ENCODE measurements around the gene WDFY4. TPM values are rescaled to one million over a fixed set of nuclear protein-coding genes. Genes with fewer than 3 reads are reported as not detected.

WDFY4 gene
- total RNA-seq, 2 donors from 2014 or later, result not detected

DNA sequence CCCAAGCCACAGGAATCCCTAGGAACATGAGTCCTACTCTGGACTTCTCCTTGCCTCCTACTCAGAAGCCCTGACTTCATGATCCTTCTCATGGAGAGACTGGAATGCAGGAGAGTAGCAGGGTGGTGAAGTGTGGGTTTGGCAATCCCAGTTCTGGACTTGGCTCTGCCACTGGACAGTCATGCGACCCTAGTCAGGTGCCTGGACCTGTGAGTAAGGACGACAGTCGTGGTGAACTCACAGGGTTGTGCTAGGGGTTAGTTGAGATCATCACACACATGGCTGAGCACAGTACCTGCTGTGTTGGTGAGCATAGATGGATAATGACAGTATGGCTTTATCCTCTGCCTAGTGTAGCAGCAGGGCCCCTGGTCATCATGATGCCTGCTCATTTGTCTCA lies 137.0 kb downstream of the WDFY4 start:
- Histone ChIP-seq H3K4me1 (ENCODE audit: control insufficient read depth, insufficient read depth, low read length) (no peaks in the 10 kb centered on the region), H3K4me3 (ENCODE audit: low read length) (no peak overlapping the region), H3K9ac (ENCODE audit: extremely low read depth, low read length, poor library complexity, severe bottlenecking) (no peak overlapping the region), H3K27me3 (ENCODE audit: control insufficient read depth, insufficient read depth, low read length, poor library complexity, severe bottlenecking) (no peaks in the 10 kb centered on the region), H3K36me3 (ENCODE audit: control insufficient read depth, insufficient read depth, low read length) (no peaks in the 10 kb centered on the region), H3K27ac (ENCODE audit: low read depth, low read length) (no peak overlapping the region), H3K9me3 (ENCODE audit: control insufficient read depth, low read length) (no peaks in the 10 kb centered on the region)
- Mint-ChIP-seq H3K4me3 (no peak overlapping the region), H3K36me3 (ENCODE audit: low read depth) (no peaks in the 10 kb centered on the region), H3K4me1 (no peaks in the 10 kb centered on the region), H3K9me3 (no peaks in the 10 kb centered on the region), H3K27ac (no peak overlapping the region), H3K27me3 (ENCODE audit: insufficient read depth) (peaks cover 84% of the 10 kb centered on the region)
- 88 to 100% methylated on average over 1 to 3 of the region's 3 CpGs for WGBS, 2 experiments (ENCODE audit: insufficient coverage in 1 of 2, insufficient read length in 1 of 2)
- no peak for DNase-seq
- TF ChIP-seq, protein P1, sequence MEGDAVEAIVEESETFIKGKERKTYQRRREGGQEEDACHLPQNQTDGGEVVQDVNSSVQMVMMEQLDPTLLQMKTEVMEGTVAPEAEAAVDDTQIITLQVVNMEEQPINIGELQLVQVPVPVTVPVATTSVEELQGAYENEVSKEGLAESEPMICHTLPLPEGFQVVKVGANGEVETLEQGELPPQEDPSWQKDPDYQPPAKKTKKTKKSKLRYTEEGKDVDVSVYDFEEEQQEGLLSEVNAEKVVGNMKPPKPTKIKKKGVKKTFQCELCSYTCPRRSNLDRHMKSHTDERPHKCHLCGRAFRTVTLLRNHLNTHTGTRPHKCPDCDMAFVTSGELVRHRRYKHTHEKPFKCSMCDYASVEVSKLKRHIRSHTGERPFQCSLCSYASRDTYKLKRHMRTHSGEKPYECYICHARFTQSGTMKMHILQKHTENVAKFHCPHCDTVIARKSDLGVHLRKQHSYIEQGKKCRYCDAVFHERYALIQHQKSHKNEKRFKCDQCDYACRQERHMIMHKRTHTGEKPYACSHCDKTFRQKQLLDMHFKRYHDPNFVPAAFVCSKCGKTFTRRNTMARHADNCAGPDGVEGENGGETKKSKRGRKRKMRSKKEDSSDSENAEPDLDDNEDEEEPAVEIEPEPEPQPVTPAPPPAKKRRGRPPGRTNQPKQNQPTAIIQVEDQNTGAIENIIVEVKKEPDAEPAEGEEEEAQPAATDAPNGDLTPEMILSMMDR (conservative IDR thresholded peaks at IDR 0.05), result no peak

DNA sequence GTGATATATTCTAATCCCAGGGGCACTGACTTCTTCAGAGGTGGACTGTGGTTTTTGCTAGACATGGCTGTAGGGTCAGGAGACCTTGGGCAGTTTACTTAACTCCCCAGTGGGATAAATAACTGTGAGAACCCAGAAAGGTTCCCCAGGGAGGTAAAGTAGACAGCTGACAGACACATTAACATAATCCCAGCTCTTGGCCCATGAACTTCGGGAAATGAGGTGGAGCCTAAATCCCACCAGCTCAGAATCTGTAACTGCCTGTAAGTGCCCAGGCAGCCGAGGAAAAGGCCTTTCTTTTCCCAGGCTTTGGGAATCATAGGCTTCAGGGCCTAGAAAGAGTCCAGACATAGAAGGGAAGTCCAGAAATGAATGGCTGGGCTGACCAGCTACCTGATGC lies 149.0 kb downstream of the WDFY4 start:
- H3K36me3 Mint-ChIP-seq (ENCODE audit: low read depth), result no peaks in the 10 kb centered on the region

DNA sequence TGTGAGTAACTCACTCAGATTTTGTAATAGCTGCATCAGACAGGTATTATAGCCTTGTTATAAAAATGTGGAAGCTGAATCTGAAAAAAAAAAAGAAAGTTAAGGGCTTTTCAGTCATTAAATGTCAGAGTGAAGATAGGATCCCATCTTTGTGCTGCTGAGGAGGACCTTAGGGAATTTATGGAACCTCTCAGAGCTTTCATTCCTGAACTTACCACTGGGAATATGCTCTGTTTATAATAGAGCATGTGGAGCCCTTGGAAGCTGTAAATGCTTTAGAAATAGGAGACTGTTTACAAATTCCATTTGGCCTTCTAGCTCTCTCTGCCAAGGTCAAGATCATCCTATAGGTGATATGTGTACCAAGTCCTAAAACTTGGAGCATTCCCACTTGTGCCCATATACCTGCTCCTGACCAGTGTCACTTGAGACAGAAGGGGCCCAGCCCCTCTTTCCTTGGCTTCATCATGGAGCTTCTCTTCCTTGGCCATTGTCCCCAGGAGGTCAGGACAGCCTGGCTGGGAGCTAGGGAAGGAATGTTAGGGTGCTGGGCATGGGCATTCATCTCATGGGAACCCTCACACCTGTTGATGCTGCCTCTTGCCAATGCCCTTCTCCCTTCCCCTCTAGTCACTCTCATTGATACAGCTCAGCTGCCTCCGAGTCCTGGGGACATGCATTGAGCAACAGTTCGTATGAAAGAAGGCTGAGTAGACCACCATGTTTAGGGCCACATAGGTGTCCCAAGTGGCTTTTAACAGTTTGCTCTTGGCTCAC lies 149.7 kb downstream of the WDFY4 start:
- Histone ChIP-seq H3K27me3 (ENCODE audit: control insufficient read depth, insufficient read depth, low read length, poor library complexity, severe bottlenecking) (no peaks in the 10 kb centered on the region), H3K9me3 (ENCODE audit: control insufficient read depth, low read length) (peaks cover 5% of the 10 kb centered on the region), H3K9ac (ENCODE audit: extremely low read depth, low read length, poor library complexity, severe bottlenecking) (no peak overlapping the region), H3K4me3 (ENCODE audit: low read length) (no peak overlapping the region), H3K36me3 (ENCODE audit: control insufficient read depth, insufficient read depth, low read length) (no peaks in the 10 kb centered on the region), H3K4me1 (ENCODE audit: control insufficient read depth, insufficient read depth, low read length) (no peaks in the 10 kb centered on the region), H3K27ac (ENCODE audit: low read depth, low read length) (no peak overlapping the region)
- Mint-ChIP-seq H3K9me3 (peaks cover 5% of the 10 kb centered on the region), H3K4me3 (no peak overlapping the region), H3K27me3 (ENCODE audit: insufficient read depth) (peaks cover 93% of the 10 kb centered on the region), H3K27ac (no peak overlapping the region), H3K36me3 (ENCODE audit: low read depth) (no peaks in the 10 kb centered on the region), H3K4me1 (peaks cover 18% of the 10 kb centered on the region)
- DNase-seq, result no peak
- WGBS, 2 experiments (ENCODE audit: insufficient coverage in 1 of 2, insufficient read length in 1 of 2), result 89% methylated on average over 2 of the region's 2 CpGs; no CpG with 5 or more reads in 1 of the 2 experiments
- TF ChIP-seq, protein P1 (conservative IDR thresholded peaks at IDR 0.05), result no peak

More for the DNA sequence above, 149.0 kb downstream of the WDFY4 start:
- TF ChIP-seq, protein P1 (conservative IDR thresholded peaks at IDR 0.05), result no peak
- Histone ChIP-seq H3K27ac (ENCODE audit: low read depth, low read length) (no peak overlapping the region), H3K9ac (ENCODE audit: extremely low read depth, low read length, poor library complexity, severe bottlenecking) (no peak overlapping the region), H3K9me3 (ENCODE audit: control insufficient read depth, low read length) (peaks cover 5% of the 10 kb centered on the region), H3K4me3 (ENCODE audit: low read length) (no peak overlapping the region), H3K4me1 (ENCODE audit: control insufficient read depth, insufficient read depth, low read length) (no peaks in the 10 kb centered on the region), H3K36me3 (ENCODE audit: control insufficient read depth, insufficient read depth, low read length) (no peaks in the 10 kb centered on the region), H3K27me3 (ENCODE audit: control insufficient read depth, insufficient read depth, low read length, poor library complexity, severe bottlenecking) (no peaks in the 10 kb centered on the region)
- peaks cover 14% of the 10 kb centered on the region for H3K4me1 Mint-ChIP-seq
- peaks cover 92% of the 10 kb centered on the region for H3K27me3 Mint-ChIP-seq (ENCODE audit: insufficient read depth)
- H3K9me3 Mint-ChIP-seq, result peaks cover 5% of the 10 kb centered on the region
- no peak overlapping the region for H3K4me3 Mint-ChIP-seq
- 83 to 92% methylated on average over 2 of the region's 2 CpGs for WGBS, 2 experiments (ENCODE audit: insufficient coverage in 1 of 2, insufficient read length in 1 of 2)
- no peak overlapping the region for H3K27ac Mint-ChIP-seq
- peak; percentile 58 for DNase-seq

Data from endodermal cell (in vitro differentiated cells).